Measurements from ENCODE around the gene LRCH4. TPM values are rescaled to one million over a fixed set of nuclear protein-coding genes. Genes with fewer than 3 reads are reported as not detected.

The LRCH4 gene
- total RNA-seq, 1 experiment from 2014 or later, result 71.4 TPM

- no peak overlapping the region for H3K4me3 Mint-ChIP-seq (ENCODE audit: unreplicated experiment)
- H3K36me3 ChIP-seq (ENCODE audit: control insufficient read depth, insufficient read depth, low read length), result peaks cover 19% of the 10 kb centered on the region
Measured at GRCh38 chr7:100578246-100579183, 7.4 kb downstream of the LRCH4 start.

GRCh38 chr7:100577507-100577906 lies 8.4 kb downstream of the LRCH4 start:
- H3K27ac Mint-ChIP-seq (ENCODE audit: unreplicated experiment), result no peak overlapping the region
- no TSS peak for BruUV-seq (replicated peaks)
- no peak for DNase-seq
- Histone ChIP-seq H3K4me3 (ENCODE audit: low read depth, low read length) (no peak overlapping the region), H3K27me3 (replicated peaks; ENCODE audit: control insufficient read depth, insufficient read depth, low read length) (no peaks in the 10 kb centered on the region), H3K36me3 (ENCODE audit: control insufficient read depth, insufficient read depth, low read length) (peaks cover 15% of the 10 kb centered on the region), H3K9me3 (no peaks in the 10 kb centered on the region), H3K4me1 (peaks cover 6% of the 10 kb centered on the region)
- H3K4me3 Mint-ChIP-seq (ENCODE audit: unreplicated experiment), result no peak overlapping the region
- intact Hi-C loops (cut with micrococcal nuclease; ENCODE audit: unreplicated experiment), result no loop called here
- H3K36me3 Mint-ChIP-seq (ENCODE audit: insufficient read depth, unreplicated experiment), result peaks cover 64% of the 10 kb centered on the region
- H3K9me3 Mint-ChIP-seq (ENCODE audit: unreplicated experiment), result no peaks in the 10 kb centered on the region
- ChIA-PET CTCF (no interaction called here), POLR2A (interaction anchor here (0.6 kb wide), 1 partner anchor 10 kb away, joined by 4 read pairs; no protein-coding TSS in a partner anchor)
- no peak for TF ChIP-seq CTCF (IDR thresholded peaks at IDR 0.05; ENCODE audit: insufficient read depth in 1 of 2, low read depth in 1 of 2, low read length in 1 of 2, severe bottlenecking in 1 of 2, unreplicated experiment in 1 of 2)
- no peaks in the 10 kb centered on the region for H3K27me3 Mint-ChIP-seq (ENCODE audit: insufficient read depth, unreplicated experiment)
- no peaks in the 10 kb centered on the region for H3K4me1 Mint-ChIP-seq (ENCODE audit: low read depth, unreplicated experiment)

More at GRCh38 chr7:100578246-100579183, 7.4 kb downstream of the LRCH4 start:
- Mint-ChIP-seq H3K27ac (ENCODE audit: unreplicated experiment) (no peak overlapping the region), H3K4me1 (ENCODE audit: low read depth, unreplicated experiment) (no peaks in the 10 kb centered on the region), H3K36me3 (ENCODE audit: insufficient read depth, unreplicated experiment) (peaks cover 54% of the 10 kb centered on the region), H3K27me3 (ENCODE audit: insufficient read depth, unreplicated experiment) (no peaks in the 10 kb centered on the region), H3K9me3 (ENCODE audit: unreplicated experiment) (no peaks in the 10 kb centered on the region)
- Histone ChIP-seq H3K4me3 (ENCODE audit: low read depth, low read length) (no peak overlapping the region), H3K27me3 (replicated peaks; ENCODE audit: control insufficient read depth, insufficient read depth, low read length) (no peaks in the 10 kb centered on the region), H3K9me3 (no peaks in the 10 kb centered on the region), H3K4me1 (peaks cover 7% of the 10 kb centered on the region)
- intact Hi-C loops (cut with micrococcal nuclease; ENCODE audit: unreplicated experiment), result no loop called here
- CTCF ChIA-PET, result interaction anchor here (0.6 to 1.3 kb wide), 2 partner anchors 19 to 332 kb away, joined by 3 to 4 read pairs; no protein-coding TSS in a partner anchor
- DNase-seq, result no peak
- BruUV-seq (replicated peaks), result no TSS peak
- POLR2A ChIA-PET, result no interaction called here
- no peak for TF ChIP-seq CTCF (IDR thresholded peaks at IDR 0.05; ENCODE audit: insufficient read depth in 1 of 2, low read depth in 1 of 2, low read length in 1 of 2, severe bottlenecking in 1 of 2, unreplicated experiment in 1 of 2)

GRCh38 chr7:100577103-100577502 lies 8.8 kb downstream of the LRCH4 start:
- peaks cover 10% of the 10 kb centered on the region for H3K4me1 ChIP-seq
- no peak overlapping the region for H3K27ac Mint-ChIP-seq (ENCODE audit: unreplicated experiment)
- no peaks in the 10 kb centered on the region for H3K27me3 ChIP-seq (replicated peaks; ENCODE audit: control insufficient read depth, insufficient read depth, low read length)
- peaks cover 3% of the 10 kb centered on the region for H3K4me1 Mint-ChIP-seq (ENCODE audit: low read depth, unreplicated experiment)
- no peak overlapping the region for H3K4me3 Mint-ChIP-seq (ENCODE audit: unreplicated experiment)
- H3K27me3 Mint-ChIP-seq (ENCODE audit: insufficient read depth, unreplicated experiment), result no peaks in the 10 kb centered on the region
- no TSS peak for BruUV-seq (replicated peaks)
- intact Hi-C loops (cut with micrococcal nuclease; ENCODE audit: unreplicated experiment), result no loop called here
- no peaks in the 10 kb centered on the region for H3K9me3 ChIP-seq
- peaks cover 11% of the 10 kb centered on the region for H3K36me3 ChIP-seq (ENCODE audit: control insufficient read depth, insufficient read depth, low read length)
- ChIA-PET CTCF (no interaction called here), POLR2A (interaction anchor here (0.6 kb wide), 1 partner anchor 10 kb away, joined by 4 read pairs; no protein-coding TSS in a partner anchor)
- peaks cover 68% of the 10 kb centered on the region for H3K36me3 Mint-ChIP-seq (ENCODE audit: insufficient read depth, unreplicated experiment)
- TF ChIP-seq CTCF (IDR thresholded peaks at IDR 0.05; ENCODE audit: insufficient read depth in 1 of 2, low read depth in 1 of 2, low read length in 1 of 2, severe bottlenecking in 1 of 2, unreplicated experiment in 1 of 2), result no peak
- no peaks in the 10 kb centered on the region for H3K9me3 Mint-ChIP-seq (ENCODE audit: unreplicated experiment)
- H3K4me3 ChIP-seq (ENCODE audit: low read depth, low read length), result no peak overlapping the region
- no peak for DNase-seq
